OCI-LY3 (cell line): ENCODE data around the gene PTK6.

Source experiments
- H2AFZ ChIP-seq: fragments of 200-600, 300-600 bp; shearing (Covaris generic); 2 replicates; pipeline ENCODE4 v1.6.0; 2014; ENCODE audit warnings: antibody characterized with exemption, low read depth, low read length
- H3K27ac ChIP-seq: fragments of 200-600, 300-600 bp; sonication (generic); 2 replicates; pipeline ENCODE4 v1.5.1; 2014; ENCODE audit warnings: mild to moderate bottlenecking, low read length, moderate library complexity, mixed read lengths
- H3K27me3 ChIP-seq: fragments of 200-600, 300-600 bp; sonication (generic); 2 replicates; pipeline ENCODE4 v1.6.1; 2014; ENCODE audit warnings: low read depth, low read length, mixed read lengths
- H3K36me3 ChIP-seq: fragments of 200-600, 300-600 bp; sonication (generic); replicated peaks from 2 replicates; pipeline ENCODE3; 2014; ENCODE audit warnings: low read depth, low read length, mixed read lengths
- H3K4me1 ChIP-seq: fragments of 300-600, 200-600 bp; sonication (generic); 2 replicates; pipeline ENCODE4 v1.6.1; 2014; ENCODE audit warnings: low read length, mixed read lengths
- H3K4me2 ChIP-seq: fragments of 200-600, 300-600 bp; sonication (generic); 2 replicates; pipeline ENCODE4 v1.6.1; 2014; ENCODE audit warnings: low read length, mixed read lengths
- H3K4me3 ChIP-seq: fragments of 300-600, 200-600 bp; sonication (generic); 2 replicates; pipeline ENCODE4 v1.5.1; 2014; ENCODE audit warnings: antibody characterized with exemption, mild to moderate bottlenecking, low read length, moderate library complexity
- H3K79me2 ChIP-seq: fragments of 300-600, 200-600 bp; shearing (Covaris generic); 2 replicates; pipeline ENCODE4 v1.6.1; 2014; ENCODE audit warnings: mild to moderate bottlenecking, low read length, mixed read lengths
- H3K9ac ChIP-seq: fragments of 300-600, 200-600 bp; shearing (Covaris generic); 2 replicates; pipeline ENCODE4 v1.6.0; 2014; ENCODE audit warnings: mild to moderate bottlenecking, low read length, moderate library complexity
- H3K9me3 ChIP-seq: fragments of 200-600, 300-600 bp; shearing (Covaris generic); 2 replicates; pipeline ENCODE4 v1.6.1; 2014; ENCODE audit warnings: low read length, mixed read lengths; ENCODE audit not compliant: insufficient read depth
- H4K20me1 ChIP-seq: fragments of 200-600, 300-600 bp; sonication (generic); 2 replicates; pipeline ENCODE4 v1.6.1; 2016; ENCODE audit warnings: low read length, mixed read lengths; ENCODE audit not compliant: insufficient read depth
- CTCF ChIP-seq: fragments of 200-600, 300-600 bp; sonication (generic); IDR thresholded peaks from 2 replicates; pipeline ENCODE4 v1.5.1; 2014; ENCODE audit warnings: antibody characterized with exemption, low read length, low read depth
- EZH2phosphoT487 ChIP-seq: fragments of 200-600 bp; shearing (Covaris generic); IDR thresholded peaks from 2 replicates; pipeline ENCODE4 v1.6.1; 2018; ENCODE audit warnings: antibody characterized with exemption, mixed run types, low read depth

PTK6 gene

GRCh38 chr20:63478346-63479302, 58.6 kb downstream of the PTK6 start:
- Histone ChIP-seq H3K27ac (no peak overlapping the region), H3K4me2 (no peak overlapping the region), H3K4me3 (no peak overlapping the region), H3K9ac (no peak overlapping the region), H2AFZ (no peak overlapping the region), H3K4me1 (no peaks in the 10 kb centered on the region), H4K20me1 (no peaks in the 10 kb centered on the region), H3K36me3 (no peaks in the 10 kb centered on the region), H3K27me3 (peaks cover 7% of the 10 kb centered on the region; the same call in 1 of the 2 replicates), H3K79me2 (no peaks in the 10 kb centered on the region), H3K9me3 (no peaks in the 10 kb centered on the region)
- TF ChIP-seq EZH2phosphoT487 (no peak), CTCF (no peak)
